Muscle of arm (tissue), 14 donors: Measurements from ENCODE around the gene SMAD3. TPM values are rescaled to one million over a fixed set of nuclear protein-coding genes. Genes with fewer than 3 reads are reported as not detected.
A peak's percentile ranks its signal among the peaks of the same experiment; 100 is the strongest.
"Not testable (repeated sequence)": the region's sequence is repeated elsewhere in the genome, so short reads cannot be mapped to it uniquely, and the experiment has no call there.

Source experiments
- DNase-seq: peaks from one replicate; pipeline ENCODE4 v3.0.0-alpha.2; 2013
- long read RNA-seq, 11 donors: transcript quantifications; one replicate each; lab custom pipeline, GENCODE V29; 2026
- polyA plus RNA-seq, 12 donors: library from polyadenylated mRNA; unstranded; fragments of 120-200 nt; gene quantifications; one replicate each; pipeline ENCODE4 v1.2.1, GENCODE V29; 2013; ENCODE audit not compliant: insufficient read length in 12 of 12

The SMAD3 gene
- polyA plus RNA-seq, result 10 to 100 TPM in 11 of 12 donors, not detected in 1; 22.4 to 79.5 (median 26.0) TPM
- long read RNA-seq, donor 1, full-length matches to known transcripts, result 1 of 38 reads
- long read RNA-seq, donor 1, partial matches to known transcripts, result 37 of 38 reads
- long read RNA-seq, donor 1, other reads (novel, unspliced or antisense), result 0 of 38 reads
- long read RNA-seq, donor 2, full-length matches to known transcripts, result 4 of 4 reads
- long read RNA-seq, donor 2, partial matches to known transcripts, result 0 of 4 reads
- long read RNA-seq, donor 2, other reads (novel, unspliced or antisense), result 0 of 4 reads
- long read RNA-seq, donor 3, full-length matches to known transcripts, result 2 of 2 reads
- long read RNA-seq, donor 3, partial matches to known transcripts, result 0 of 2 reads
- long read RNA-seq, donor 3, other reads (novel, unspliced or antisense), result 0 of 2 reads
- long read RNA-seq, donor 4, result 0 reads
- long read RNA-seq, donor 5, full-length matches to known transcripts, result 6 of 13 reads
- long read RNA-seq, donor 5, partial matches to known transcripts, result 7 of 13 reads
- long read RNA-seq, donor 5, other reads (novel, unspliced or antisense), result 0 of 13 reads
- long read RNA-seq, donor 6, full-length matches to known transcripts, result 2 of 12 reads
- long read RNA-seq, donor 6, partial matches to known transcripts, result 10 of 12 reads
- long read RNA-seq, donor 6, other reads (novel, unspliced or antisense), result 0 of 12 reads
- long read RNA-seq, donor 7, full-length matches to known transcripts, result 1 of 1 reads
- long read RNA-seq, donor 7, partial matches to known transcripts, result 0 of 1 reads
- long read RNA-seq, donor 7, other reads (novel, unspliced or antisense), result 0 of 1 reads
- long read RNA-seq, donor 8, full-length matches to known transcripts, result 2 of 12 reads
- long read RNA-seq, donor 8, partial matches to known transcripts, result 10 of 12 reads
- long read RNA-seq, donor 8, other reads (novel, unspliced or antisense), result 0 of 12 reads
- long read RNA-seq, donor 9, full-length matches to known transcripts, result 1 of 1 reads
- long read RNA-seq, donor 9, partial matches to known transcripts, result 0 of 1 reads
- long read RNA-seq, donor 9, other reads (novel, unspliced or antisense), result 0 of 1 reads
- long read RNA-seq, donor 10, full-length matches to known transcripts, result 4 of 10 reads
- long read RNA-seq, donor 10, partial matches to known transcripts, result 6 of 10 reads
- long read RNA-seq, donor 10, other reads (novel, unspliced or antisense), result 0 of 10 reads
- long read RNA-seq, donor 11, full-length matches to known transcripts, result 3 of 3 reads
- long read RNA-seq, donor 11, partial matches to known transcripts, result 0 of 3 reads
- long read RNA-seq, donor 11, other reads (novel, unspliced or antisense), result 0 of 3 reads

DNA sequence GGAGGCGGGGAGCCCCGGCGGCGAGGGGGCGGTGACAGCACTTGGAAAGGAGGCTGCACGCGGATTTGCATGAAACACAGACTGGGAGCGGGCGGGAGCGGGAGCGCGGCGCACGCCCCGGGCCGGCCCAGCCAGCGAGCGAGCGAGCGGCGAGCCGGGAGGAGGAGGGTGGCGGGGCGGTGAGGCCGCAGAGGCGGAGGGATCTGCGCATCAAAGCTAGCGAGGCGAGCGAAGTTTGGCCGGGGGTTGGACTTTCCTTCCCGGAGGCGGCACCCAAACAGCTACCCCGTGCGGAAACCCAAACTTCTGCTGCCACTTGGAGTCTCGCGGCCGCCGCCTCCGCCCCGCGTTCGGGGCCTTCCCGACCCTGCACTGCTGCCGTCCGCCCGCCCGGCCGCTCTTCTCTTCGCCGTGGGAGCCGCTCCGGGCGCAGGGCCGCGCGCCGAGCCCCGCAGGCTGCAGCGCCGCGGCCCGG is at the start of gene SMAD3:
Gene SMAD3, plus strand, starts transcription at position 72 of the 475 bp plus-strand sequence. CDS start 553 bp downstream, outside the sequence.
- DNase-seq, result peak; percentile 93

- DNase-seq, result no peak
Observed at GRCh38 chr15:67017311-67017710, 48.1 kb upstream of the SMAD3 start.

DNA sequence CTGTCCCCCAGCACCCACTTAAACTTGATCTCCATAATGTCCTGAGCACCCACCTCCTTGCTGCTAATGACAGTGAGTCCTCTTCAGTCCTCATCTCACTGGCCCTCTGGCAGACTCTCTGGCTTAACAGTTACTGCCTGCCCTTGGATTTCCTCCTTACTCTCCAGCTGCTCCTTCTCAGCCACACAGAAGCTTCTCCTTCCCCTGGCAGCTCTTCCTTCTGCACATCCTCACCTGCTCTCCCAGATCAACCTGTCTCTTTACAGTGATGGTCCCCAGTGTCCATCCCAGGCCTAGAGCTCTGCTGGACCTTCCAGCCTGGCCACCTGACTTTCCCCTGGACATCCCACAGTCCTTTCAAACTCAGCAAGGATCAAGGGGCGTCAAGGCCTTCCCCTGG is 47.4 kb upstream of the SMAD3 start:
- no peak for DNase-seq

DNA sequence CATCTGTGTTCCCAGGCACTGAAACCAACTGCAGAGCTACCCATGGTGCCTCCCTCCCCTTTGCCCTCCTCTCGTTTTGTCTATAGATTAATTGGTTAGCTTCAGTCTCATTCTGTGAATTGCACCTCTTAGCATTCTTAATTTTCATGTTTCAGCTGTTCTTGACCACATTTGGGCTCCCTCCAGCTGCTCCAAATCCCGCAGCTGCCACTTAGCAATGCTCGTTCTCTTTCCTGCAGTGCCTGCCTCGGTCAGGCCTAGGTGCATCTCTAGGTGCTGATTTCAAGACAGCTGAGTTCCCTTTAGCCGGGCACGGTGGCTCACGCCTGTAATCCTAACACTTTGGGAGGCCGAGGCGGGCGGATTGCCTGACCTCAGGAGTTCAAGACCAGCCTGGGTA is 47.0 kb upstream of the SMAD3 start:
- no peak for DNase-seq

DNA sequence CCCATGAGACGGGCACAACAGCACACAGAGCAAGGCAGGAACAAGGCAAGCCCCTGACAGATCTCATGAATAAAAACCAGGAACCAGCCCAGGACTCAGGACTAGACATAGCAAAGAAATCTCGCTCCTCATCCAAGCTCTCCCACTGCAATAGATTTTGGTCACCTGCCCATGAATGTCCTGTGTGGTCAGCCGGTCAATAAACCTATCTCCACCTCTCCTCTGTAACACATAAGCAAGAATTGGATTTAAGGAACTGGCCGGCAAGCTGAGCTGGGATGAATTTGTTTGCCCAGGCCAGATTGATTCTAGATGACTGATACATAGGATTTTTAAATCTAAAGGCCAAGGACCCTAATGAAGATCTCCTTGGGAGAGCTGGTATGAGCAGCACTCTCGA is 46.3 kb upstream of the SMAD3 start:
- no peak for DNase-seq

DNA sequence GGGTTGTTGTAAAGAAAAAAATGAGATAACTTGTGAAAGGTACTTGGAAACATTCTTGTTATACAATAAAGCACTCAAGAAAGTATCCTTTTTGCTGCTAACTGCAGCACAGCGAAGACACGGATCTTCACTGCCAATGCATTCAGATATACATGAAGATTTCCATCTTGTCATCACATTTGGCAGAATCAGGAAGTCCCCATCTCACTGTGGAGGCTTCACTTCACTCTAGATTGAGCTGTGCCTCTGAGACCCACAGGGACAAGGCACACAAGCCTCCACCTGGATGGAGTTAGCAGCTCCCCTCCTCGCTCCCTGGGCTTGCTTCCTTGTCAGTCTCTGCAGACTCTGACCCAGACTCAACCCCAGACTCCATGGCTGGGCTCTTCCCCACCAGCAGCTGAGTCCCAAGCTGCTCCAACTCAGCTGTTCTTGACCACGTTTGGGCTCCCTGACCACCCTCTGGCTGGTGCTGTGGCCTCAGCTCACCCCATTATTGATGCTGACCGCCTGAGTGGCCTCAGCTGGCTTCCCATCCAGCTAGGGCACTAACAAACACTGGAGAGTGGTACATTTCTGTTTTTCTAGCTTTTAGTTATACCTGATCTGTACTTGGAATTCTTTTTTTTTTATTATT is 45.4 kb upstream of the SMAD3 start:
- DNase-seq, result no peak

GRCh38 chr15:67020668-67021067 is 44.7 kb upstream of the SMAD3 start:
- not testable (repeated sequence) for DNase-seq

DNA sequence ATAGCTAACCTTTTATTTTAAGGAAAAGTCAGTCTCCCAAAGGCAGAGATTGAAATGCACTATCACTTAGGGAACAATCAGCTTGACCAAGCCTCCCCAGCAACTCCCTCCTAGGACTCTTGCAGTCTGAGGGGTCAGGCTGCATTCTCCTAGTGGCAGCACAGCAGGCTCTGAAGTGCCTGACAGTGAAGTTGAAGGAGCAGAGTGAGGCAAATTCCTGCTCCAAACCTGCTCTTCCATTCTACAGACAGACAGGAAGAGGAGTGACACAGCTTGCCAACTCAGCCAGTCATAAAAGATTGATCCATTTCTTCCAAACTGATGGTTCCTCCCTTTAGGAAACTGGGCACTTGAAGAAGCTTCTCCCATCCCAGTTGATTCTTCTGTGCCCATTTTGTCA is 43.9 kb upstream of the SMAD3 start:
- DNase-seq, result no peak

GRCh38 chr15:67022587-67023105 is 42.8 kb upstream of the SMAD3 start:
- no peak for DNase-seq

- no peak for DNase-seq
Observed at GRCh38 chr15:67023517-67024313, 41.7 kb upstream of the SMAD3 start.

DNA sequence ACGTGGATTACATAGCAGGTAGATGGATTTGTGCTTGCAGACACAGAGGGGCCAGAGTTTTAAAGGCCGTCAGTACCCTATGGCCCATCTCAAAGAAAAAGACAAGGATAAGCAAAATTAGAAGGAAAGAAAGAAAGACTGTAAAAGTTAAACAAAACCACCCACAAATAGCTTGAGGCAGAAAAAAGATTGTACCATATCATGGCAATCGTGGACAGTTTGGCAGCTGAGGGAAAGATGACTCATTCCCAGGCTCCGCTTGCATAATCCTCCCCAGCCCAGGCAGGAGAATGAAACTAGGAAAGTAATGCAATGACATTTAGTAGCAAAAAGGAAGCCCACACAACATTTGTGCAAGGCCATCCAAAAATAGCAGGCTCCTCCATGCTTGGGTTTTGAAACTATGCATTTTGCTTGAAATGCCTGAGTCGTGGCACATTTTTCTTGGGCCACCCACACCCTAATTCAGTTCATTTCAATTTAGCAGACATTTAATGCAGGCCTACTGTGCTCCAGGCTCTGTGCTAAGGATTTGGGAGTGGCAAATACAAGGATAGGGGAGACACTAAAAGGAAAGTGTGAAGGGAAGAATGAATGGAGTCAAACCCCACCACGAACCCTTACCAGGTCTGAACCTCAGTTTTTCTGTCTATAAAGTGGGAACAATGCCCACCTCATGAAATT is 40.9 kb upstream of the SMAD3 start:
- DNase-seq, result peak; percentile 84

DNA sequence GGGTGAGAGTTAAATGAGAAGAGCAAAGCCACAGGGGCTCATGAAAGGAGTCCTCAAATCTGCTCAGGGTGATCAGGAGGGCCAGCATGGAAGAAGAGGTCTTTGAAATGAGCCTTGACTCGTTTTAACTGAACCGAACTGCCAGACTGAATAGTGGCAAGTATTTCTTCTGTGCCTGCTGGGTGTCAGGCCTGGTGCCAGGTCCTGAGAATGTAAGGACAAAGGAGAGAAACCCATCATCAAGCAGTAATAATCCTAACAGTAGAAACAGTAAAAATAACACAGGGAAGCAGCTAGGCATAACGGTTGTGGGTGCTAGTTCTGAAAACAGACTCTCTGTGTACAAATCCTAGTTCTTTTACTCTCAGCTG is 40.4 kb upstream of the SMAD3 start:
- DNase-seq, result no peak

DNA sequence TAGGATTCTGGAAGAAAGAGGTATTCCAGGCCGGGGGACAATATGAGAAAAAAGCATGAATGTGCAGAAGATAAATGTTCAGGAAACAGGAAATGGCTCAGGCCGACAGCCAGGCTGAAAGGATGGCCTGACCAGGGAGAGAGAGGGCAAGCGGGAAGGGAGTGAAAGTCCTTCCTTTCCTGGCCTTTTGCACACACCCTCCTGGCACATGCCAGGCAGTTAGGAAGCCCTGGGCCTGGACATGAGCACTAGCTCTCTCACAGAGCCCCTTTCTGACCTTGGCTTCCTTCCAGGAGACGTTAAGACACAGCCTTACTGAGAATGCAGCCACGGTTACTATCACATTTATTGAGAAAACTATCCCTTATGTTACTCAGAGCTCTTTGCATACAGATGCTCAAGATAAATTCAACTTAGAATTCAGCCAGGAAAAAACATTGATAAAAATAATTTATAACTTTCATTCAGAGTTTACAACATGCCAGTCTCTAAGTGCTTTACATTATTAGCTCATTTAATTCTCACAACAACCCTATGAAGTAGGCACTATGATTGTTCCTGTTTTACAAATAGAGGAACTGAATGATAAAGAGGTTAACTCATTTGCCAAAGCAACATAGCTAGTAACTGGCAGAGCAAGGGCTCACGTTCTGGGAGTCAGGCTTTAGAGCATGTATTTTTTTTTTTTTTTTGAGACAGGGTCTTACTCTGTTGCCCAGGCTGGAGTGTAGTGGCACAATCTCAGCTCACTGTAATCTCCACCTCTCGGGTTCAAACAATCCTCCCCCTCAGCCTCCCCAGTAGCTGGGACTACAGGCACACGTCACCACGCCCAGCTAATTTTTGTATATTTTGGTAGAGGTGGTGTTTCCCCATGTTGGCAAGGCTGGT is 39.4 kb upstream of the SMAD3 start:
- DNase-seq, result peak; percentile 52

DNA sequence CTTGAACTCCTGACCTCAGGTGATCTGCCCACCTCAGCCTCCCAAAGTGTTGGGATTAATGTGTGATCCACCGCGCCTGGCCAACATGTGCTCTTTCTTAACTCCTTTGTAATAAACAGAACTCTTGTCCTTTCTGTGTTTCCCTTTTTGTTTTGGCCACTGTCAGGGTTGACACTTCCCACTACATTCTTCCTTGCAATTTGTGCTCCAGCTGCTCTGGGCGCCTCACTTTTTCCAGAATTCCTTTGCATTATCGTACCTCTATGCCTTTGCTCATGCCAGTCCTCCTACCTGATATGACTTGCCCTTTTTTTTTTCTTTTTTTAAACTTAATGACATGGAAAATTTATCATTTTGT is 38.8 kb upstream of the SMAD3 start:
- DNase-seq, result no peak

DNA sequence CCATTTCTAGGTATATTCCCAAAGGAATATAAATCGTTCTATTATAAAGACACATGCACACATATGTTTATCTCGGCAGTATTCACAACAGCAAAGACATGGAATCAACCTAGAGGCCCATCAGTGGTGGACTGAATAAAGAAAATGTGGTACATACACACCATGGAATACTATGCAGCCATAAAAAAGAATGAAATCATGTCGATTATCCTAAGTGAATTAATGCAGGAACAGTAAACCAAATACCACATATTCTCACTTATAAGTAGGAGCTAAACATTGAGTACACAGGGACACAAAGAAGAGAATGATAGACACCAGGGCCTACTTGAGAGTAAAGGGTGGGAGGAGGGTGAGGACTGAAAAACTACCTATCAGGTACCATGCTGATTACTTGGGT is 37.0 kb upstream of the SMAD3 start:
- not testable (repeated sequence) for DNase-seq

DNA sequence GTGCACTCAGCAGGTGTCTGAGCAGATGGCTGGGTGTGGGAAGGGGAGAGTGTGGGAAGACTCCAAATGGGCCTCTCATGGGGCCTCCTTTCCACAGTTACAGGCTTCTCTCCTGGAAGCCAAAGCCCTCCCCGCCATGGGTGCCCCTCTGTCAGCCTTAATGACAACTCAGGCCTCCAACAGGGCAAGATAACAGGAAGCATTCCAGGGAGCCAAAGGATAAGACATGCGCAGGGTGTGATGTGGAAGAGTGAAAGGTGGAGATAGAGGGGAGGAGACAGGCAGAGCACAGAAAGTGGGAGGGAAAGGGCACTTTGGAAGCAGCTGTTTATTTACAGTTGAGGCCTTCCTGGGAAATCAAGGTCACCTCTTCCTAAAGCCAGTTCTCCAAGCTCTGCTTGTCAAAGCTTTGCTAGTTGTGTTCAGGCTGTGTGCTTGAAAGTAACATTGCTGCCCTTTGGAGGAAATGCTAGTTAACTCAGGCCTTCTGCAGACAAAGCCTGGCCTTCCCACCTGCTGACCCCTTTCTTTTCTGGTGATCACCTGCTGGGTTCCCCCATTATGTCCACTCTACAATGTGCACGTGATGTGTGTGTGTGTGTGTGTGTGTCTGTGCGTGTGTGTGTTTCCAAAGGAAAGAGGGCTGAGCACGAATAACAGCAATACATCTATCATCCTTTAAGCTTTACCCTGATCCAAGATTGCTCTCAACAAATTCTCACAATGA is 35.2 kb upstream of the SMAD3 start:
- DNase-seq, result no peak

DNA sequence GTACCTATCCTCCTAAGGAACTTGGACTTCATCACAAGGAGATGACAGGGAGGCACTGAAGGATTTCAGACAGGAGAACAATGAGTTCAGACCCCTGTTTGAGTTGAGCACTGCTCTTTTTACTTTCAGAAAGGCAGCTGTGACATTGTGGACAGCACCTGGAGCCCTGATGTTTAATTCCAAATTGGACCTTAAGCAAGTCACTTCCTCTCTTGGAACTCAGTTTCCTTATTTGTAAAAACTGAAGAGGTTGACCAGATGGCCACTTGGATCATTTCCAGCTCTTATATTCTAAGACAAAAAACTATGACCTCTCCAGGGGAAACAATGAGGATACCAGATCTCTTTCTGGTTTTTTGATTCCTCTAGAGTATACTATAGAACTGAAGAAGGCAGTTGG is 34.1 kb upstream of the SMAD3 start:
- DNase-seq, result no peak

DNA sequence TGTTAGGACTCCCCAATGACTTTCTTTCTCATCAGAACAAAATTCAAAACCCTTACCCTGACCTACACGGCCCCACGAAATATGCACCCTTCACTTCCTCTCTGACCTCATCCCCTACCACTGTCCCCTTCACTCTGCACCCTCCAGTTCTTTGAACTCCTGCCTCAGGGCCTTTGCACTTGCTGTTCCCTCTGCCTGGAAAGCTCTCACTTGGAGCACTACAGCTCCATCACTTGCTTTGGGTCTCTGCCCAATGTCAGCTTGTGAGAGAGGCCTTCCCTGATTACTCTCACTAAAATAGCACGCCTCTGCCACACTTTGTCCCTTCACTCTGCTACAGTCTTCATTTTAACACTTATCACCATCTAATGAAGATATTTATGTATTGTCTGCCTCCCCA is 32.8 kb upstream of the SMAD3 start:
- DNase-seq, result no peak
